Muscle of leg (tissue), 11 donors: ENCODE results near the gene MCAT. TPM values are rescaled to one million over a fixed set of nuclear protein-coding genes. Genes with fewer than 3 reads are reported as not detected.
A peak's percentile ranks its signal among the peaks of the same experiment; 100 is the strongest.

Experiments
- DNase-seq: peaks from one replicate; pipeline ENCODE4 v3.0.0; 2013
- H3K27ac ChIP-seq: one replicate; pipeline ENCODE4 v1.5.1; 2013; ENCODE audit warnings: mild to moderate bottlenecking, low read length, control low read depth
- H3K27me3 ChIP-seq: one replicate; pipeline ENCODE4 v1.6.1; 2013; ENCODE audit warnings: low read length; ENCODE audit not compliant: control insufficient read depth, insufficient read depth
- H3K36me3 ChIP-seq: one replicate; pipeline ENCODE4 v1.6.1; 2013; ENCODE audit warnings: low read length; ENCODE audit not compliant: control insufficient read depth, insufficient read depth
- H3K4me1 ChIP-seq: one replicate; pipeline ENCODE4 v1.6.1; 2013; ENCODE audit warnings: low read length; ENCODE audit not compliant: control insufficient read depth, insufficient read depth
- H3K4me3 ChIP-seq: one replicate; pipeline ENCODE4 v1.5.1; 2013; ENCODE audit warnings: low read length, control low read depth
- H3K9me3 ChIP-seq: replicated peaks from 2 replicates; pipeline ENCODE4 v1.6.1; 2013; ENCODE audit warnings: low read depth, low read length; ENCODE audit not compliant: control insufficient read depth
- WGBS: methylation state at CpG from one replicate; pipeline ENCODE4 v1.1.5; 2013; ENCODE audit warnings: missing lambda C conversion rate; ENCODE audit not compliant: insufficient coverage; 5-methylcytosine and 5-hydroxymethylcytosine counted together
- polyA plus RNA-seq, 8 donors: library from polyadenylated mRNA; unstranded; fragments of 120-200 nt; gene quantifications; one replicate each; pipeline versions ENCODE4 v1.2.1 to v1.2.3, GENCODE V29; 2013; ENCODE audit warnings: inconsistent platforms in 1 of 8, low replicate concordance in 1 of 8; ENCODE audit not compliant: insufficient read length in 8 of 8, insufficient read depth in 1 of 8
- total RNA-seq: library from RNA; stranded (reverse); fragments of 120-200 nt; gene quantifications from one replicate; pipeline ENCODE4 v1.2.4, GENCODE V29; 2013

MCAT gene
- total and polyA plus RNA-seq, 9 donors: 9.4 to 13.9 (median 11.6) TPM

DNA sequence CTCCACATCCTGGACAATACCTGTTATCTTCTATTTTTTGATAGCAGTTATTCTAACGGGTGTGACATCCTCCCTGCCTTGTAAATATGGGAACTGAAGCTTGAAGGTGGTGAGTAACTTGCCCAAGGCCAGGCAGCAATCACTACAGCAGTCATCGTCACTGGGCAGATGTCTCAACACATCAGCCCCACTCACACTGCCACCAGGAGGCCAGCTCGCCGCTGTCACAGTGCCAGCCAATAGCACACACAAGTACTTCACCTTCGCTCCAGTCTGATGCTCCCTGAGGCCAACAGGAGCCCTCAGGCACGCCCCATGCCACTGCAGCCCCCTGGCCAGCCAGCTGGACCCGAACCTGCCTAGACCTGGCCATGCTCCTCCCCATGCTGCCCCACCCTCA, 49.1 kb downstream of the MCAT start:
- no peaks in the 10 kb centered on the region for H3K27me3 ChIP-seq
- H3K9me3 ChIP-seq: peaks cover 5% of the 10 kb centered on the region
- no peak overlapping the region for H3K4me3 ChIP-seq
- peaks cover 9% of the 10 kb centered on the region for H3K4me1 ChIP-seq
- no peak overlapping the region for H3K27ac ChIP-seq
- no peak for DNase-seq
- WGBS: 68% methylated on average over 6 of the region's 7 CpGs
- H3K36me3 ChIP-seq: no peaks in the 10 kb centered on the region

GRCh38 chr22:43092085-43092484, 51.1 kb downstream of the MCAT start:
- Histone ChIP-seq H3K27ac (no peak overlapping the region), H3K36me3 (no peaks in the 10 kb centered on the region), H3K27me3 (no peaks in the 10 kb centered on the region), H3K4me3 (no peak overlapping the region), H3K9me3 (peaks cover 5% of the 10 kb centered on the region), H3K4me1 (peaks cover 15% of the 10 kb centered on the region)
- DNase-seq: no peak
- WGBS: 71% methylated on average over 7 of the region's 9 CpGs

GRCh38 chr22:43090130-43090789, 52.9 kb downstream of the MCAT start:
- Histone ChIP-seq H3K36me3 (no peaks in the 10 kb centered on the region), H3K27me3 (no peaks in the 10 kb centered on the region), H3K4me1 (peaks cover 15% of the 10 kb centered on the region), H3K4me3 (no peak overlapping the region), H3K9me3 (no peaks in the 10 kb centered on the region), H3K27ac (no peak overlapping the region)
- 40% methylated on average over 1 of the region's 6 CpGs for WGBS
- peak; percentile 90 for DNase-seq

DNA sequence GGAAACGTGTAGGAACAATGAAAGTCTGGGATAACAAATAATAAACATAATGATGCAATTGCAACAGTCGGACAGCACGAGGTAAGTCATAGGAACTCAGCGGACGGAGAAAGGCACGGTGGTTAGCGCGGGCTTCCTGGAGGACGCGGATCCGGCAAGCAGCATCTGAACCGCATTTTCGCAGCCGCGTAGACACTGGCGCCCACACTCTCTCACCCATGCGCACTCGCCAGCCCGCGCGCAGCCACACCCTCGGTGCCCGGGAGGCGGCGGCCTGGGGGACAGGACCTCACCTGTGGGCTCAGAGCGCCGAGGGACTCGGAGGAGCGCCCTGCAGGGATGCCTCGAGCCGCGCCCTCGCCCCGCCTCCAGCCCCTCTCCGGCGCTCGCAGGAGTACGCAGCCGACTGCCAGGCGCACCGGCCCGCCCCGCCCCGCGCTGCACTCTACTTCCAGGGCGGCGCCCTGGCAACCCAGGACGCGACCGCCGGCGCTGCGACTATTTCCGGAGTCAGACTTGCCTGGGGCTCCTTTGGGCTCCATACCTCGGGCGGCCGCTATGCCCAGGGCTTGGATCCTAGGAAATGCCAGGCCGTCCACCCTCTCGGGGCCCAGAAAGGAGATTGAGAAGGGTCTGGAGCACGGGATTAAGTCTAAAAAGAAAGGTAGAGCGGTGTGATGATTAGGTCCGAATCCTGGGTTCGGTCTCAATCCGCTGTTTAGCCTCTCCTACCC, 54.0 kb downstream of the MCAT start, which contains the start of gene TTLL1:
TTLL1 (minus strand) TSS at position 408 of the 734 bp plus-strand sequence. CDS start 13,805 bp downstream, outside the sequence.
- H3K27ac ChIP-seq: peak within 1 kb of the TSS; percentile 31
- no peaks in the 10 kb centered on the region for H3K9me3 ChIP-seq
- H3K4me1 ChIP-seq: peaks cover 12% of the 10 kb centered on the region
- H3K4me3 ChIP-seq: peak within 1 kb of the TSS; percentile 80
- no peaks in the 10 kb centered on the region for H3K36me3 ChIP-seq
- H3K27me3 ChIP-seq: no peaks in the 10 kb centered on the region
- DNase-seq: peak; percentile 92
- WGBS: under 1% methylated on average over 59 of the region's 64 CpGs

- H3K27me3 ChIP-seq: no peaks in the 10 kb centered on the region
- H3K36me3 ChIP-seq: no peaks in the 10 kb centered on the region
- H3K4me3 ChIP-seq: peak overlapping the region; percentile 80
- H3K4me1 ChIP-seq: peaks cover 12% of the 10 kb centered on the region
- DNase-seq: no peak
- 20% methylated on average over 1 of the region's 9 CpGs for WGBS
- no peak overlapping the region for H3K27ac ChIP-seq
- no peaks in the 10 kb centered on the region for H3K9me3 ChIP-seq
Observed at GRCh38 chr22:43088627-43088983, 54.6 kb downstream of the MCAT start.

DNA sequence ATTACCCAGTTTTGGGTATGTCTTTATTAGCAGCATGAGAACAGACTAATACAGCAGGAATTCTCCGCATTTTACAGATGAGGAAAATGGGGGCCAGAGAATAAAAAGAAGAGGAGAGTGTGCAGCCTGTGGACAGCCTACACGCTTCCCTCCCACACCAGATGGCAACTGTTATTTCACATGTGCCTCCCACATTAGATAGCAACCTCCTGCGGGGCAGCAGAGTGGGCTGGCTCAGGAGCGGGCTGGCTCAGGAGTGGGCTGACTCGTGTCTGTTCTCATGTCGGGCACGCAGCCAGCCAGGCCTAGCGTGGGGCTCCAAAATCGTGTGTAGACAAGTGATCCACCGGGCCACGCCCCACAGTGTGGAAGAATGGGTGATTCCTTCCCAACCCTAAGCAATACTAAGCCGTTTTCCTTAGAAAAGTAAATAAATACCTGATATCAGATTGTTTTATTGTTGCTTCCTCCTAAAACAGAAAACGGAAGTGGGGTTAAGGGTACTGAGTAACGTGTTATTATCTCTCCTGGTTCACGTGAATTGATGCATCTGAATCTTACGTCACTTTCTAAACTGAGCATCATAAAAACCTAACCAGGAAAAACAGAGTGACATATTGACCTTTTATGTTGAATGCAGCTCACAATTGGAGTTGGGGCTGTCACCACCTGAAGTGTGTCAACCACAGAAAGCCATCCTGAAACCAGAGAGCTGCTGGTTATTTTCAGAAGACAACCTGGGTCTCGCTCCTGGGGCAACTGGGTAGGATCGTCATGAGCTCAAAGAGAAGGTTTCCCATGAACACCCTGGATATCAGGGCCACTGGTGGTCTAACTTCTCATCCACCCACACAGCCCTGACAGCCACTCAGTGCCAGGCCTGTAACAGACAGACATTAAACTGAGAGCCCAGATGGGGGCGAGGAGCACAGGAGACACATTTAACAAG, 57.3 kb downstream of the MCAT start:
- Histone ChIP-seq H3K27ac (no peak overlapping the region), H3K36me3 (no peaks in the 10 kb centered on the region), H3K4me1 (peaks cover 12% of the 10 kb centered on the region), H3K9me3 (no peaks in the 10 kb centered on the region), H3K4me3 (no peak overlapping the region), H3K27me3 (no peaks in the 10 kb centered on the region)
- 86% methylated on average over 1 of the region's 19 CpGs for WGBS
- DNase-seq: no peak

Other genes starting within 250 kb of the MCAT start
- gene PACSIN2, start 128.2 kb downstream of the MCAT start, total RNA-seq: 23.1 TPM
- 10 to 100 TPM; 24.3 to 38.6 (median 31.2) TPM for gene PACSIN2, start 128.2 kb downstream of the MCAT start, polyA plus RNA-seq
- gene TTLL1, start 54.0 kb downstream of the MCAT start, total RNA-seq: 11.4 TPM
- 10 to 100 TPM in 6 of 8 donors, 1 to 10 TPM in 2; 9.1 to 11.4 (median 10.3) TPM for gene TTLL1, start 54.0 kb downstream of the MCAT start, polyA plus RNA-seq
- 0.18 TPM for gene BIK, start 32.6 kb downstream of the MCAT start, total RNA-seq
- gene BIK, start 32.6 kb downstream of the MCAT start, polyA plus RNA-seq: under 1 TPM in 4 of 8 donors, not detected in 4; 0.11 to 0.28 (median 0.14) TPM
- gene TSPO, start 8.2 kb upstream of the MCAT start, total RNA-seq: 126 TPM
- gene TSPO, start 8.2 kb upstream of the MCAT start, polyA plus RNA-seq: 10 to 100 TPM; 57.9 to 75.4 (median 66.6) TPM
- gene TTLL12, start 43.7 kb upstream of the MCAT start, total RNA-seq: 10.9 TPM
- 10 to 100 TPM; 14.3 to 22.4 (median 16.6) TPM for gene TTLL12, start 43.7 kb upstream of the MCAT start, polyA plus RNA-seq
- gene SCUBE1, start 200.0 kb upstream of the MCAT start, total RNA-seq: 0.13 TPM
- 1 to 10 TPM in 2 of 8 donors, under 1 TPM in 6; 0.19 to 2.1 (median 0.51) TPM for gene SCUBE1, start 200.0 kb upstream of the MCAT start, polyA plus RNA-seq